Tibial nerve (tissue), 4 donors: Measurements from ENCODE around the gene IGFALS.

Experiments used
- EP300 ChIP-seq, 2 donors: sonication (generic); formaldehyde crosslinking; IDR thresholded peaks; one replicate each; pipeline ENCODE4 v1.6.1; 2017; ENCODE audit warnings: antibody characterized with exemption in 2 of 2, mild to moderate bottlenecking in 1 of 2
- POLR2A ChIP-seq, 2 donors: fragments of 450-650 bp; IDR thresholded peaks; one replicate each; pipeline ENCODE4 v1.6.1; 2017; ENCODE audit warnings: antibody characterized with exemption in 2 of 2, mild to moderate bottlenecking in 2 of 2, moderate library complexity in 2 of 2
- TF ChIP-seq, protein P1 (sequence below), 5 experiments: fragments of 200-600 bp in 3 of 5; fragments of 450-650 bp in 2 of 5; sonication (generic) in 3 of 5; IDR thresholded peaks; one replicate each; pipeline ENCODE4 v1.5.1; 2016 to 2019; ENCODE audit warnings: antibody characterized with exemption in 5 of 5, mild to moderate bottlenecking in 3 of 5, moderate library complexity in 2 of 5

DNA sequence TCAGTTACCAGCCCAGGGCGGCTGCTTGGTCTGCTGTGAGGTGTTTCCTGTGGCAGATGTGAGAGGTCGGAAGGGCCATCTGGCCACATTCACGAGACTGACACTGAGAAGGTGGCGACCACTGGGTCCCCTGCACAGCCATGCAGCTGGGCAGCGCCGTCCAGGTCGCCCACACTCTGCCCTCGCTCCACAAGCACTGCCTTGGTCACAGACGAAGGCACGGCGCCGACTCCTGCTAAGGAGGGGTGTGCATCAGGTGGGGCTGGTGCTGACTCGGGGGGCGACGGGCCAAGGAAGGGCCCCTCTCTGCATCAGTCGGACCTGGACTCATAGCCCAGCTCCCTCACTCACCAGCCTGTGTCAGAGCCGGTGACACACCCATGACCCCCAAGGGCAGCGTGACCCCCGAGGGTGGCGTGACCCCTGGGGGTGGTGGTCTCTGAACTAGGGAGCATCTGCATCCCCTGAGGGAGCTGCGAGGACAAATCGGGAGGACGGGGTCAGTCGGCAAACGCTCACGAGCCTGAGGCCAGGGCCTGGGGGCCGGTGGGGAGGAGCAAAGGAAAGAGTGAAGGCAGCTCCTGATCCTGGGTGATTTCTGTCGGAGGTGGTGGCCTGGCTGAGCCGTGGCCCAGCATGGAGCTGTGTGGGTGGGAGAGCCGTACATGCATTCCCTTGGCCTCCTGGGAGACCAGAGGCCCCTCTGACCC lies 52.6 kb downstream of the IGFALS start:
- no peak for TF ChIP-seq POLR2A (IDR thresholded peaks at IDR 0.05)
- TF ChIP-seq, protein P1, sequence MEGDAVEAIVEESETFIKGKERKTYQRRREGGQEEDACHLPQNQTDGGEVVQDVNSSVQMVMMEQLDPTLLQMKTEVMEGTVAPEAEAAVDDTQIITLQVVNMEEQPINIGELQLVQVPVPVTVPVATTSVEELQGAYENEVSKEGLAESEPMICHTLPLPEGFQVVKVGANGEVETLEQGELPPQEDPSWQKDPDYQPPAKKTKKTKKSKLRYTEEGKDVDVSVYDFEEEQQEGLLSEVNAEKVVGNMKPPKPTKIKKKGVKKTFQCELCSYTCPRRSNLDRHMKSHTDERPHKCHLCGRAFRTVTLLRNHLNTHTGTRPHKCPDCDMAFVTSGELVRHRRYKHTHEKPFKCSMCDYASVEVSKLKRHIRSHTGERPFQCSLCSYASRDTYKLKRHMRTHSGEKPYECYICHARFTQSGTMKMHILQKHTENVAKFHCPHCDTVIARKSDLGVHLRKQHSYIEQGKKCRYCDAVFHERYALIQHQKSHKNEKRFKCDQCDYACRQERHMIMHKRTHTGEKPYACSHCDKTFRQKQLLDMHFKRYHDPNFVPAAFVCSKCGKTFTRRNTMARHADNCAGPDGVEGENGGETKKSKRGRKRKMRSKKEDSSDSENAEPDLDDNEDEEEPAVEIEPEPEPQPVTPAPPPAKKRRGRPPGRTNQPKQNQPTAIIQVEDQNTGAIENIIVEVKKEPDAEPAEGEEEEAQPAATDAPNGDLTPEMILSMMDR (IDR thresholded peaks at IDR 0.05) = no peak
- no peak for TF ChIP-seq EP300 (IDR thresholded peaks at IDR 0.05)
